Caco-2 (cell line): ENCODE data around the gene MYO5B. TPM values are rescaled to one million over a fixed set of nuclear protein-coding genes. Genes with fewer than 3 reads are reported as not detected.

Source experiments
- BruUV-seq: library from RNA; stranded (reverse); fragments of 400-500 nt; replicated peaks from 2 replicates; lab custom pipeline; 2021; lab: Mats Ljungman, UMichigan
- CTCF ChIA-PET: fragments of 300-600 bp; sonication (Branson Sonifier 250); formaldehyde crosslinking; loops from one replicate; lab custom pipeline; 2022; ENCODE audit warnings: antibody characterized with exemption; lab: Charles Lee
- POLR2A ChIA-PET: fragments of 300-600 bp; sonication (Branson Sonifier 250); formaldehyde crosslinking; loops from one replicate; lab custom pipeline; 2022; ENCODE audit warnings: antibody characterized with exemption; lab: Charles Lee
- DNase-seq, 2 experiments: peaks; one replicate each; pipeline versions ENCODE4 v3.0.0 to v3.0.0-alpha.2; 2020 to 2022
- H3K27me3 ChIP-seq: replicated peaks from 2 replicates; pipeline ENCODE4 v1.6.0; 2011; ENCODE audit warnings: low read length; ENCODE audit not compliant: control insufficient read depth, insufficient read depth
- H3K36me3 ChIP-seq: 2 replicates; pipeline ENCODE4 v1.5.1; 2011; ENCODE audit warnings: low read length; ENCODE audit not compliant: control insufficient read depth, insufficient read depth
- H3K4me1 ChIP-seq: fragments of 250-450 bp; sonication (Bioruptor Pico); 2 replicates; pipeline ENCODE4 v1.5.1; 2020; ENCODE audit warnings: mild to moderate bottlenecking
- H3K4me3 ChIP-seq: 2 replicates; pipeline ENCODE4 v1.5.1; 2011; ENCODE audit warnings: low read depth, mild to moderate bottlenecking, control low read depth, low read length
- H3K9me3 ChIP-seq: fragments of 250-450 bp; sonication (Bioruptor Pico); 2 replicates; pipeline ENCODE4 v1.5.1; 2020; ENCODE audit warnings: mild to moderate bottlenecking, moderate library complexity
- H3K27ac Mint-ChIP-seq: one replicate; pipeline ENCODE4 v1.8.0; 2022; ENCODE audit warnings: mixed read lengths; ENCODE audit not compliant: unreplicated experiment
- H3K27me3 Mint-ChIP-seq: one replicate; pipeline ENCODE4 v1.8.0; 2022; ENCODE audit warnings: mixed read lengths; ENCODE audit not compliant: insufficient read depth, unreplicated experiment
- H3K36me3 Mint-ChIP-seq: one replicate; pipeline ENCODE4 v1.8.0; 2022; ENCODE audit warnings: mild to moderate bottlenecking, mixed read lengths; ENCODE audit not compliant: insufficient read depth, unreplicated experiment
- H3K4me1 Mint-ChIP-seq: one replicate; pipeline ENCODE4 v1.8.0; 2022; ENCODE audit warnings: low read depth, mixed read lengths; ENCODE audit not compliant: unreplicated experiment
- H3K4me3 Mint-ChIP-seq: one replicate; pipeline ENCODE4 v1.8.0; 2022; ENCODE audit warnings: mild to moderate bottlenecking, moderate library complexity, mixed read lengths; ENCODE audit not compliant: unreplicated experiment
- H3K9me3 Mint-ChIP-seq: one replicate; pipeline ENCODE4 v1.8.0; 2022; ENCODE audit warnings: mixed read lengths; ENCODE audit not compliant: unreplicated experiment
- CTCF ChIP-seq, 2 experiments: fragments of 200-600 bp in 1 of 2; IDR thresholded peaks; 1 replicate in 1 of 2; 2 replicates in 1 of 2; pipeline versions ENCODE4 v1.5.1 to v1.8.0; 2011 to 2022; ENCODE audit warnings: antibody characterized with exemption in 1 of 2, control low read depth in 1 of 2, inconsistent platforms in 1 of 2, low read depth in 1 of 2, low read length in 1 of 2, mild to moderate bottlenecking in 1 of 2, moderate library complexity in 1 of 2; ENCODE audit not compliant: insufficient read depth in 1 of 2, severe bottlenecking in 1 of 2, unreplicated experiment in 1 of 2
- intact Hi-C: fragments of 100-400 bp; cut with micrococcal nuclease; formaldehyde crosslinking; loops from one replicate; pipeline ENCODE4 v1.10.0; 2022; ENCODE audit not compliant: unreplicated experiment
- total RNA-seq: library from RNA; stranded (reverse); gene quantifications from 2 replicates; pipeline ENCODE4 v1.2.3, GENCODE V29; 2022

The MYO5B gene
- total RNA-seq, 1 experiment from 2014 or later = 28.3 TPM

- H3K4me1 Mint-ChIP-seq = no peaks in the 10 kb centered on the region
- H3K27ac Mint-ChIP-seq = no peak overlapping the region
- Histone ChIP-seq H3K9me3 (no peaks in the 10 kb centered on the region), H3K36me3 (no peaks in the 10 kb centered on the region; the same call in 1 of the 2 replicates), H3K27me3 (no peaks in the 10 kb centered on the region), H3K4me3 (no peak overlapping the region), H3K4me1 (no peaks in the 10 kb centered on the region)
- peaks cover 6% of the 10 kb centered on the region for H3K36me3 Mint-ChIP-seq
- H3K9me3 Mint-ChIP-seq = no peaks in the 10 kb centered on the region
- ChIA-PET POLR2A (no interaction called here), CTCF (no interaction called here)
- DNase-seq = no peak
- H3K27me3 Mint-ChIP-seq = no peaks in the 10 kb centered on the region
- no peak overlapping the region for H3K4me3 Mint-ChIP-seq
- no peak for TF ChIP-seq CTCF (IDR thresholded peaks at IDR 0.05; ENCODE audit: insufficient read depth in 1 of 2, low read depth in 1 of 2, low read length in 1 of 2, severe bottlenecking in 1 of 2, unreplicated experiment in 1 of 2)
- no TSS peak for BruUV-seq
- intact Hi-C loops = no loop called here
Measured at GRCh38 chr18:49920731-49921130, 274.2 kb downstream of the MYO5B start.

GRCh38 chr18:49917742-49918141, 277.2 kb downstream of the MYO5B start:
- DNase-seq = no peak
- H3K27me3 Mint-ChIP-seq = no peaks in the 10 kb centered on the region
- no peak overlapping the region for H3K27ac Mint-ChIP-seq
- H3K9me3 Mint-ChIP-seq = no peaks in the 10 kb centered on the region
- no peaks in the 10 kb centered on the region for H3K9me3 ChIP-seq
- H3K4me3 Mint-ChIP-seq = no peak overlapping the region
- BruUV-seq = no TSS peak
- ChIA-PET CTCF (no interaction called here), POLR2A (no interaction called here)
- H3K4me1 Mint-ChIP-seq = peaks cover 5% of the 10 kb centered on the region
- no peak for TF ChIP-seq CTCF (IDR thresholded peaks at IDR 0.05; ENCODE audit: insufficient read depth in 1 of 2, low read depth in 1 of 2, low read length in 1 of 2, severe bottlenecking in 1 of 2, unreplicated experiment in 1 of 2)
- intact Hi-C loops = no loop called here
- H3K27me3 ChIP-seq = no peaks in the 10 kb centered on the region
- no peaks in the 10 kb centered on the region for H3K36me3 Mint-ChIP-seq
- no peak overlapping the region for H3K4me3 ChIP-seq
- H3K4me1 ChIP-seq = no peaks in the 10 kb centered on the region
- no peaks in the 10 kb centered on the region; the same call in 1 of the 2 replicates for H3K36me3 ChIP-seq

GRCh38 chr18:49915352-49915751, 279.6 kb downstream of the MYO5B start:
- intact Hi-C loops = no loop called here
- CTCF ChIA-PET = no interaction called here
- Histone ChIP-seq H3K4me3 (no peak overlapping the region), H3K4me1 (peaks cover 7% of the 10 kb centered on the region; the same call in 1 of the 2 replicates), H3K9me3 (no peaks in the 10 kb centered on the region), H3K36me3 (no peaks in the 10 kb centered on the region; the same call in none of the 2 replicates), H3K27me3 (no peaks in the 10 kb centered on the region)
- H3K4me3 Mint-ChIP-seq = no peak overlapping the region
- no peak for DNase-seq
- no TSS peak for BruUV-seq
- TF ChIP-seq CTCF (IDR thresholded peaks at IDR 0.05; ENCODE audit: insufficient read depth in 1 of 2, low read depth in 1 of 2, low read length in 1 of 2, severe bottlenecking in 1 of 2, unreplicated experiment in 1 of 2) = no peak
- H3K4me1 Mint-ChIP-seq = peaks cover 5% of the 10 kb centered on the region
- H3K27ac Mint-ChIP-seq = no peak overlapping the region
- H3K27me3 Mint-ChIP-seq = no peaks in the 10 kb centered on the region
- POLR2A ChIA-PET = no interaction called here
- H3K36me3 Mint-ChIP-seq = no peaks in the 10 kb centered on the region
- H3K9me3 Mint-ChIP-seq = no peaks in the 10 kb centered on the region
